GM12865 (cell line): ENCODE results near the gene TBC1D2B.
"Not testable (repeated sequence)": the region's sequence is repeated elsewhere in the genome, so short reads cannot be mapped to it uniquely, and the experiment has no call there.

Experiments used
- DNase-seq: peaks from one replicate; pipeline ENCODE4 v3.0.0; 2010; ENCODE audit warnings: low read depth
- H3K4me3 ChIP-seq: 2 replicates; pipeline ENCODE4 v1.5.1; 2011; ENCODE audit warnings: mild to moderate bottlenecking, low read depth, low read length, control low read depth
- CTCF ChIP-seq: IDR thresholded peaks from 2 replicates; pipeline ENCODE4 v1.5.1; 2011; ENCODE audit warnings: low read length, control low read depth, low read depth, inconsistent platforms; ENCODE audit not compliant: insufficient read depth; ENCODE audit errors: missing control alignments

Gene TBC1D2B

GRCh38 chr15:77974416-77975331, 102.8 kb downstream of the TBC1D2B start:
- TF ChIP-seq CTCF = no peak
- no peak overlapping the region for H3K4me3 ChIP-seq
- no peak for DNase-seq

- DNase-seq = no peak
- no peak for TF ChIP-seq CTCF
- H3K4me3 ChIP-seq = no peak overlapping the region
These were observed 103.5 kb downstream of the TBC1D2B start for GRCh38 chr15:77974098-77974414.

GRCh38 chr15:77973273-77974097, 104.0 kb downstream of the TBC1D2B start:
- H3K4me3 ChIP-seq, DNase-seq: not testable (repeated sequence)

- DNase-seq, H3K4me3 ChIP-seq: not testable (repeated sequence)
These were observed 104.8 kb downstream of the TBC1D2B start for GRCh38 chr15:77972706-77973105.

- not testable (repeated sequence) for DNase-seq, H3K4me3 ChIP-seq
These were observed 105.6 kb downstream of the TBC1D2B start for GRCh38 chr15:77971875-77972274.

- H3K4me3 ChIP-seq, DNase-seq: not testable (repeated sequence)
These were observed 106.6 kb downstream of the TBC1D2B start for GRCh38 chr15:77970813-77971360.

GRCh38 chr15:77969055-77969454, 108.5 kb downstream of the TBC1D2B start:
- no peak for TF ChIP-seq CTCF

GRCh38 chr15:77967798-77968197, 109.7 kb downstream of the TBC1D2B start:
- no peak overlapping the region for H3K4me3 ChIP-seq
- no peak for TF ChIP-seq CTCF
- no peak for DNase-seq

More at GRCh38 chr15:77969055-77969454, 108.5 kb downstream of the TBC1D2B start:
- no peak overlapping the region for H3K4me3 ChIP-seq
- no peak for DNase-seq

GRCh38 chr15:77967235-77967615, 110.3 kb downstream of the TBC1D2B start:
- not testable (repeated sequence) for H3K4me3 ChIP-seq, DNase-seq
